GM18498 (cell line): ENCODE measurements around the gene COPS2.
"Not testable (repeated sequence)": the region's sequence is repeated elsewhere in the genome, so short reads cannot be mapped to it uniquely, and the experiment has no call there.

Source experiments
- ATAC-seq: cut with Tn5 transposase; IDR thresholded peaks from one replicate; pipeline ENCODE4 v1.9.1; 2021; ENCODE audit warnings: mild to moderate bottlenecking, moderate library complexity; ENCODE audit not compliant: unreplicated experiment

The COPS2 gene

DNA sequence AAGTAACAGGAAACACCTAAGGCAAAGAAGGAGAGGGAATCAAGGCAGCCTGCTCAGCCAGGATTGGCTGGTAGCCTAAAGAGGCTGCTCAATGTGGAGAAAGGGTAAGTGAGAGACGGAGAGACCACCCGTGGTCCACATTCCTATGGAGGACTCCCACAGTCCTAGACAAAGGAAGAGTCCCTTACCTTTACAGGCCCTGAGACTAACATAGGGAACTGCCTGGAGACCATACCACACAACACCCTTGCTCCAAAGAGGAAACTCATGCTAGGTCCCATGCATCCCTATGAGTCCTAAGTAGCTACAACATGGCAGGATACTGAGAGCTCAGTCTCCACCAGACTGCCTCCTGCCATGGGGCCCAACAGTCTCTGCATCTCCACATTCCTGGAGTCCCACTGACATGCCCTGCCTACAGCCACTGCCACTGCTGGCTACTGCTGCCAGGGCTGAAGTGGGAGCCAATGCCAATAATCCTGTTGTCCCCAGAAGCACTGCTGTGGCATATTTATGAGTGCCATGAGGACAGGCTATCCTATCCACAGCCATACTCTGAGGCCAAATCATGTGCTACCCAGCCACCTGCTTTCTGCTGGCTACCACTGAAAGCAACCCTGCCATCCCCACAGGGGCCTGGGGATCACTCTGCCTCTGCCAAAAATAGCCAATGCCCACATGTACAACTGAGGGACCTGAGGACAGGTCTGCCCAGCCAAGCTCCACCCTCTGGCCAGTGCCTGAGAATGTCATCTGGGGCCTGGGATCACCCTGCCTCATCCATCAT is 45.0 kb downstream of the COPS2 start:
- ATAC-seq = no peak

DNA sequence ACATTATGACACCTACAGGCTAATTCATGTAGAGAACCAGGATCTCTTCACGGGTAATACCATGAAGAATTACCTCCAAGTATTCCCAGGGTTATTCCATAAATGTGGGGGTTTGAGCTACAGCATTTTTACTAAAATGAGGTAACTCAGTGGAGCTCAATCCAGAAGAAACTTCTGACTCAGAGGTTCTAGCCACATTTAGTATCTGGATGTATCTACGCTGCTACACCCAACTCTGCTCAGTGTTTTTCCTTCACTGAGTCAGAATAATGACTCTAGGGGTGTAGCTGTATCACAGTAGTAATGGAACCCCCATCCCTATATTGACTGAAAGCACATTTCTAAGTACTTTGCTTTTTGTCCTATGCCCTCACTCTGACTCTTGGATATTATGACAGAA is 52.4 kb downstream of the COPS2 start:
- ATAC-seq = no peak

- no peak for ATAC-seq
Measured at GRCh38 chr15:49101536-49101935, 53.9 kb downstream of the COPS2 start.

DNA sequence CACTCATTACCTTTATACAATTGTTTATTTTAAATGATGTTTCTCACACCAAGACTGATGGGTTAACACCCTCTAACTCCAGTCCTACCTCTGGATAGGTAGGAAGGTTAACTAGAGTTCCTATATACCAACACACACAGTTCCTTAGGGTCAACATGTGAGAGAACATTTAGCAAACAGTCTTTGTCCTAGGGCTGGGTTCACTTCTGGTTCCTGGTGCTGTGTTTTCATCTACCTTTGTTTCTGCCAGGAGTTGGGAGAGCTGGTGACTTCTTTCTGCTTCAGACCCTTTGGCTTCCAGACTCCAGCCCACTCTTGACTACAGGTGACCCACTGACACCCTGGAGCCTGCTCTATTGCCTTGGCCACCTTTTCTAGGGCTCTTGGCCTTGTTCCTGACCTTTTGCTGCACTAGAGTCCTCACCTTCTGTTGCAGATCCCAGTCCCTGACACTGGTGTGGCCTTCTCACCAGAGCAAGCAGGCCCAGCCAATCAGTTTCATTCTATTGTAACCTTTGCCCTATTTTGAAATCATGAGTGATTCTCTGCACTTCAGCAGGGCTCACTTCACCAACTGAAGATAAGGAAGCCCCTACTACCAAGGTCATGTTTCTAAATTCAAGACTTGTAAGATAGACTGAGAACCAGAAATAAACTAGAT is 59.2 kb downstream of the COPS2 start:
- ATAC-seq = no peak

GRCh38 chr15:49094923-49095322 is 60.5 kb downstream of the COPS2 start:
- no peak for ATAC-seq

GRCh38 chr15:49093252-49094105 is 61.9 kb downstream of the COPS2 start:
- no peak for ATAC-seq

- ATAC-seq = no peak
Measured at GRCh38 chr15:49088996-49089395, 66.4 kb downstream of the COPS2 start.

DNA sequence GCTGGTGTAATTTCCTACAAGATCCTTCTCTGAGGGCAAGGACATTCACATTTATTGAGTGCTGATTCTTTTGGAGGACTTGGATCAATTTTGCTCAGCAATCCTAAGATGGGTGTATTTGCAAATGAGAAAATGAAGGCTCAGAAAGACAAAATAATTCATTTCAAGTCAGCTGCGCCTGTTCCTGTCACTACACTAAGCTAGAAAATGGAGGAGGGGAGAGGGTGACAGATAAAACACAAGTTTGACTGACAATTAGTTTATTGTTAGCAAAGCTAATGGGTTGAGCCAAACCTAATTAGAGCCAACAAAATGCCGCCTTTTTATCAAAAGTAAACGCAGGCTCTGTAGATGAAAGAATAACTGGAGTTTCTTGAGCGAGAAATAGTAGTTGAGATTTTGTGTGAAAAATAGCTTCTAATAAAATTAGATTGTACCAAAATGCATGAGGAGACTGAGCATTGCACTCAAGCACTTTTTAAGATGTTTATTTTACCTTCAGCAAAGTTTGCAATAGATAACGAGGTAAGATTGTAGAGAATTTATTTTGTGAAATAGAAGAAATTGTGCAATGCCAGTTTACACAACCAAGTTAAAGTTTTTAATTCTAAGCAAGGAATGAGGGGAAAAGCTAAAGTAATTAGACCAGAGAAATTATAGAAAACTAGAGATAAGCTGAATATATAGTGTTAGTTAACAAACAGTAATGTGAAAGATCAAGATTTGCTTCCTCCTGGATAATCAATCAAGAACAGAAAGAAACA is 69.5 kb downstream of the COPS2 start:
- no peak for ATAC-seq

- no peak for ATAC-seq
Measured at GRCh38 chr15:49084285-49084570, 71.2 kb downstream of the COPS2 start.

DNA sequence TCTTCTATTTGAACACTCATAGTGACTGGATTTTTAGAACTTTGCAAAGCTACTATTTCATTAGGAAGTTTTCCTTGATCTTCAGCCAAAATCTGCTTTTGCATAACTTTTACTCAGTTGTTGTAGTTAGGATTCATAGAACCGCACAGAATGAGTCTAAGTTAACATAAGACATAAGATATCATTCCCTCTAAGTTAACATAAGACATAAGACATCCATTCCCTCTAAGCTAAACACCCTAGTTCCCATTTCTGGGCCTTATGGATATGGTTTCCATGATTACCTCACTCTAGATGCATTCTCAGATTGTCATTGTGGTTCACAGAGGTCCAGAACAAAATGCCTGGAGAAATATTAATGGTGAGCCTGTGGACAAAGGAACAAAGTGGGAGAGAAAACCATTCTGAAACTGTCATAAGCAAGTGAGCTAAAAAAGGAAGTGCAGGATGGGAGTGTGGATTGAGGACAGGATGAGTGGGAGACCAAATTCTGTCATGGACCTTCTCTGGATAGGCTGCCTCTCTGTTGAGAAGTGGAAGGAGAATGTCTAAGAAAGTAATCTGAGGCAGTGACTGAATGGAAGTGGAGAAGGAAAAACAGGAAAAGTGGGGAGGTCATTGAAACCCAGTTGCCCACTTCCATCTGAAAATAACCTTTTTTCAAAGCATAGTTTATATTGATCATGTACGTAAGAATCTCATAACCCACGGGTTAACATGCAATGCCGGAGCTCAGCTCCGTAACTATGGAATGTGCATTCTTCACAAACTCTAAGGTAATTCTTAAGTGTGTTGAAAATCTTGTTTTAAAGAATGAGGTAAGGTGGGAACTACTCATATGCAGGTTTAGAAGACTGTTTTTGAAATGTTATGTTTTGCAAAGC is 71.8 kb downstream of the COPS2 start:
- ATAC-seq = no peak

DNA sequence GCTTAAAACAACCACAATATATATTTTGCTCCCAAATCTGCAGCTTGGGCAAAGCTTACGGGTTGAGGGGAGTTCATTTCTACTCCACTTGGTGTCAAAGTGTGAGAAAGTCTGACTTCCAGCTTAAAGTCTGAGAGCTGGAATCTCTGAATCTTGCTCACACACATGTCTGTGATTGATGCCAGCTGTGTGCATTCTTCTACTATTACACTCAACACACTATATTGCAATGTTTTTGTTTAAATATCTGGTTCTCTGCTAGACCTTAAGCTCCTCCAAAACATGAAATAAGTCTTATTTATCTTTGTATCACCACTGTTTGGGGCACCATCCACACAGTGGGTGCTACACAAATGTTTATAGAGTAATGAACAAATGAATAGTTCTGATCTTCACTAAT is 72.4 kb downstream of the COPS2 start:
- ATAC-seq = no peak

GRCh38 chr15:49079340-49080039 is 75.9 kb downstream of the COPS2 start:
- ATAC-seq = no peak

- ATAC-seq = no peak
Measured at GRCh38 chr15:49075881-49076280, 79.5 kb downstream of the COPS2 start.

DNA sequence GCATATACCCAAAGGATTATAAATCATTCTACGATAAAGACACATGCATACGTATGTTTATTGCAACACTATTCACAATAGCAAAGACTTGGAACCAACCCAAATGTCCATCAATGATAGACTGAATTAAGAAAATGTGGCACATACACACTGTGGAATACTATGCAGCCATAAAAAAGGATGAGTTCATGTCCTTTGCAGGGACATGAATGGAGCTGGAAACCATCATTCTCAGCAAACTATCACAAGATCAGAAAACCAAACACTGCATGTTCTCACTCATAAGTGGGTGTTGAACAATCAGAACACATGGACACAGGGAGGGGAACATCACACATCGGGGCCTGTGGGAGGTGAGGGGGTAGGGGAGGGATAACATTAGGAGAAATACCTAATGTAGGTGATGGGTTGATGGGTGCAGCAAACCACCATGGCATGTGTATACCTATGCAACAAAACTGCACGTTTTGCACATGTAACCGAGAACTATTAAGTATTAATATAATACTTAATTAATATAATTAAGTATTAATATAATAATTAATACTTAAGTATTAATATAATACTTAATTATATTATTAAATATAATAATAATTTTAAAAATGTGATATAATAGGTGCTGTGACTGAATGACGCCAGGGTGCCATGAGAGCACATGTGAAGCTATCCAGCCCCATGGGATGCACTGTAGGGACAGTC is 80.7 kb downstream of the COPS2 start:
- not testable (repeated sequence) for ATAC-seq
